Activated CD8-positive, alpha-beta memory T cell treated with anti-CD3 and anti-CD28 coated beads, Interleukin-2, amount 50 U/mL, for 1 hour (primary cell): ENCODE measurements around the gene SRCAP.
"Not testable (repeated sequence)": the region's sequence is repeated elsewhere in the genome, so short reads cannot be mapped to it uniquely, and the experiment has no call there.

Experiments used
- DNase-seq: peaks from one replicate; pipeline ENCODE4 v3.0.0-alpha.2; 2020; ENCODE audit errors: extremely low read depth

Gene SRCAP

GRCh38 chr16:30663820-30664219, 35.2 kb upstream of the SRCAP start:
- no peak for DNase-seq

- no peak for DNase-seq
Measured at GRCh38 chr16:30664616-30665109, 34.3 kb upstream of the SRCAP start.

GRCh38 chr16:30665155-30665829, 33.7 kb upstream of the SRCAP start:
- DNase-seq: no peak

GRCh38 chr16:30665830-30666190, 33.2 kb upstream of the SRCAP start:
- no peak for DNase-seq

GRCh38 chr16:30666681-30667080, 32.3 kb upstream of the SRCAP start:
- DNase-seq: no peak

GRCh38 chr16:30667361-30667905, 31.5 kb upstream of the SRCAP start:
- no peak for DNase-seq

GRCh38 chr16:30668393-30668792, 30.6 kb upstream of the SRCAP start:
- no peak for DNase-seq

GRCh38 chr16:30669026-30669902, 29.7 kb upstream of the SRCAP start:
- no peak for DNase-seq

- no peak for DNase-seq
Measured at GRCh38 chr16:30669903-30670824, 28.8 kb upstream of the SRCAP start.

- no peak for DNase-seq
Measured at GRCh38 chr16:30675143-30675542, 23.8 kb upstream of the SRCAP start.

GRCh38 chr16:30677931-30678585, 20.9 kb upstream of the SRCAP start:
- DNase-seq: no peak

- DNase-seq: no peak
Measured at GRCh38 chr16:30678586-30678970, 20.4 kb upstream of the SRCAP start.

- no peak for DNase-seq
Measured at GRCh38 chr16:30680326-30680725, 18.6 kb upstream of the SRCAP start.

- DNase-seq: no peak
Measured at GRCh38 chr16:30688701-30689100, 10.3 kb upstream of the SRCAP start.

- DNase-seq: no peak
Measured at GRCh38 chr16:30691907-30692306, 7.1 kb upstream of the SRCAP start.

- no peak for DNase-seq
Measured at GRCh38 chr16:30692396-30693064, 6.4 kb upstream of the SRCAP start.

GRCh38 chr16:30694926-30695693, 3.9 kb upstream of the SRCAP start:
- DNase-seq: no peak

- not testable (repeated sequence) for DNase-seq
Measured at GRCh38 chr16:30696646-30697045, 2.3 kb upstream of the SRCAP start.

GRCh38 chr16:30697264-30698138, 1.5 kb upstream of the SRCAP start:
- DNase-seq: no peak
